ENCODE measurements around the gene COL23A1. TPM values are rescaled to one million over a fixed set of nuclear protein-coding genes. Genes with fewer than 3 reads are reported as not detected.

Gene COL23A1
- total and polyA plus RNA-seq, 2 donors (not counting 1 experiment from before 2014, with no cell fraction given) = 0.20 TPM; not detected in 1

GRCh38 chr5:178383301-178383918 is 206.8 kb downstream of the COL23A1 start:
- Mint-ChIP-seq H3K27ac (no peak overlapping the region), H3K4me1 (peaks cover 4% of the 10 kb centered on the region), H3K9me3 (ENCODE audit: insufficient read depth) (no peaks in the 10 kb centered on the region), H3K27me3 (peaks cover 12% of the 10 kb centered on the region), H3K4me3 (no peak overlapping the region)
- no peak for ATAC-seq (ENCODE audit: low read depth)
- Histone ChIP-seq H3K4me1 (ENCODE audit: control insufficient read depth in 2 of 2, insufficient read depth in 2 of 2, low read length in 2 of 2) (no peaks in the 10 kb centered on the region), H3K4me2 (replicated peaks; ENCODE audit: low read depth, low read length, poor library complexity, severe bottlenecking) (no peak overlapping the region), H3K27ac (ENCODE audit: low read length in 2 of 2) (no peak overlapping the region), H4K20me1 (ENCODE audit: control insufficient read depth, insufficient read depth, low read length, poor library complexity, severe bottlenecking) (no peaks in the 10 kb centered on the region), H3K9me3 (ENCODE audit: control extremely low read depth in 1 of 3, control insufficient read depth in 2 of 3, insufficient read depth in 1 of 3, low read length in 2 of 3) (no peaks in the 10 kb centered on the region), H3K36me3 (replicated peaks in 1 of 2; ENCODE audit: control extremely low read depth in 1 of 2, control insufficient read depth in 1 of 2, extremely low read depth in 1 of 2, insufficient read depth in 2 of 2, low read length in 1 of 2) (no peaks in the 10 kb centered on the region), H3K9ac (ENCODE audit: low read length) (no peak overlapping the region), H2AFZ (ENCODE audit: insufficient read depth, low read depth, low read length, poor library complexity, severe bottlenecking) (no peak overlapping the region), H3K27me3 (replicated peaks in 1 of 4; ENCODE audit: control extremely low read depth in 1 of 4, control insufficient read depth in 3 of 4, insufficient read depth in 4 of 4, low read length in 3 of 4) (peaks cover 0 to 7% (median 0%) of the 10 kb centered on the region in 4 experiments), H3K79me2 (ENCODE audit: control insufficient read depth, insufficient read depth, low read length) (no peaks in the 10 kb centered on the region), H3K4me3 (ENCODE audit: control extremely low read depth in 1 of 5, extremely low read depth in 1 of 5, insufficient read depth in 1 of 5, low read depth in 2 of 5, low read length in 4 of 5) (no peak overlapping the region)
- intact Hi-C loops (cut with micrococcal nuclease) = no loop called here
- CTCF ChIA-PET = no interaction called here
- WGBS (ENCODE audit: insufficient coverage) = 90% methylated on average over 12 of the region's 13 CpGs
- TF ChIP-seq CTCF (IDR thresholded peaks at IDR 0.05) (no peak), EZH2 (IDR thresholded peaks at IDR 0.05; ENCODE audit: borderline replicate concordance, insufficient read depth, low read depth, low read length, poor library complexity, severe bottlenecking) (no peak)
- DNase-seq = no peak
- POLR2A ChIA-PET = no interaction called here

- intact Hi-C loops (cut with micrococcal nuclease) = no loop called here
- no peak for TF ChIP-seq CTCF (IDR thresholded peaks at IDR 0.05)
- no peak for TF ChIP-seq EZH2 (IDR thresholded peaks at IDR 0.05; ENCODE audit: borderline replicate concordance, insufficient read depth, low read depth, low read length, poor library complexity, severe bottlenecking)
- peaks cover 12% of the 10 kb centered on the region for H3K27me3 Mint-ChIP-seq
- no peak overlapping the region for H3K4me2 ChIP-seq (replicated peaks; ENCODE audit: low read depth, low read length, poor library complexity, severe bottlenecking)
- no peaks in the 10 kb centered on the region for H3K9me3 ChIP-seq (ENCODE audit: control extremely low read depth in 1 of 3, control insufficient read depth in 2 of 3, insufficient read depth in 1 of 3, low read length in 2 of 3)
- H3K27me3 ChIP-seq (replicated peaks in 1 of 4; ENCODE audit: control extremely low read depth in 1 of 4, control insufficient read depth in 3 of 4, insufficient read depth in 4 of 4, low read length in 3 of 4) = peaks cover 0 to 7% (median 0%) of the 10 kb centered on the region in 4 experiments
- H3K9me3 Mint-ChIP-seq (ENCODE audit: insufficient read depth) = no peaks in the 10 kb centered on the region
- no peaks in the 10 kb centered on the region for H3K79me2 ChIP-seq (ENCODE audit: control insufficient read depth, insufficient read depth, low read length)
- H2AFZ ChIP-seq (ENCODE audit: insufficient read depth, low read depth, low read length, poor library complexity, severe bottlenecking) = no peak overlapping the region
- ATAC-seq (ENCODE audit: low read depth) = no peak
- no peak overlapping the region for H3K4me3 ChIP-seq (ENCODE audit: control extremely low read depth in 1 of 5, extremely low read depth in 1 of 5, insufficient read depth in 1 of 5, low read depth in 2 of 5, low read length in 4 of 5)
- H3K4me1 Mint-ChIP-seq = peaks cover 4% of the 10 kb centered on the region
- CTCF ChIA-PET = no interaction called here
- H4K20me1 ChIP-seq (ENCODE audit: control insufficient read depth, insufficient read depth, low read length, poor library complexity, severe bottlenecking) = no peaks in the 10 kb centered on the region
- 87% methylated on average over 4 of the region's 8 CpGs for WGBS (ENCODE audit: insufficient coverage)
- no peak for DNase-seq
- no peak overlapping the region for H3K27ac Mint-ChIP-seq
- H3K9ac ChIP-seq (ENCODE audit: low read length) = no peak overlapping the region
- H3K4me3 Mint-ChIP-seq = no peak overlapping the region
- POLR2A ChIA-PET = no interaction called here
- no peaks in the 10 kb centered on the region for H3K36me3 ChIP-seq (replicated peaks in 1 of 2; ENCODE audit: control extremely low read depth in 1 of 2, control insufficient read depth in 1 of 2, extremely low read depth in 1 of 2, insufficient read depth in 2 of 2, low read length in 1 of 2)
- no peak overlapping the region for H3K27ac ChIP-seq (ENCODE audit: low read length in 2 of 2)
- H3K4me1 ChIP-seq (ENCODE audit: control insufficient read depth in 2 of 2, insufficient read depth in 2 of 2, low read length in 2 of 2) = no peaks in the 10 kb centered on the region
These were observed 207.4 kb downstream of the COL23A1 start for GRCh38 chr5:178382754-178383164.

All from B cell (primary cell).